Activated CD8-positive, alpha-beta T cell treated with anti-CD3 and anti-CD28 coated beads, Interleukin-2, amount 10 ng/mL, durations not matched to agents 7 days and 5 days (primary cell): ENCODE data around the gene INTS14. TPM values are rescaled to one million over a fixed set of nuclear protein-coding genes. Genes with fewer than 3 reads are reported as not detected.

ENCODE experiments used
- ATAC-seq: fragments of 150-1000 bp; cut with Tn5 transposase; one replicate; pipeline ENCODE4 v1.10.0; 2021; ENCODE audit warnings: moderate library complexity
- CTCF ChIA-PET: fragments of 350-600 bp; sonication (Branson Sonifier 250); formaldehyde crosslinking; loops from one replicate; lab custom pipeline; 2021; ENCODE audit warnings: antibody characterized with exemption; lab: Charles Lee
- POLR2A ChIA-PET: fragments of 350-600 bp; sonication (Branson Sonifier 250); formaldehyde crosslinking; loops from one replicate; lab custom pipeline; 2021; ENCODE audit warnings: antibody characterized with exemption; lab: Charles Lee
- DNase-seq: peaks from one replicate; pipeline ENCODE4 v3.0.0-alpha.2; 2020
- H3K27ac Mint-ChIP-seq: one replicate; pipeline ENCODE4 v1.8.0; 2021; ENCODE audit warnings: mild to moderate bottlenecking, mixed read lengths
- H3K27me3 Mint-ChIP-seq: one replicate; pipeline ENCODE4 v1.8.0; 2021; ENCODE audit warnings: low read depth, mixed read lengths
- H3K36me3 Mint-ChIP-seq: one replicate; pipeline ENCODE4 v1.8.0; 2021; ENCODE audit warnings: low read depth, mixed read lengths
- H3K4me1 Mint-ChIP-seq: one replicate; pipeline ENCODE4 v1.8.0; 2021; ENCODE audit warnings: low read depth, mixed read lengths
- H3K4me3 Mint-ChIP-seq: one replicate; pipeline ENCODE4 v1.8.0; 2021; ENCODE audit warnings: mild to moderate bottlenecking, mixed read lengths
- H3K9me3 Mint-ChIP-seq: one replicate; pipeline ENCODE4 v1.8.0; 2022; ENCODE audit warnings: mixed read lengths; ENCODE audit not compliant: insufficient read depth
- total RNA-seq, 2 experiments: library from RNA; stranded (reverse); gene quantifications; one replicate each; pipeline ENCODE4 v1.2.3, GENCODE V29; 2021

The INTS14 gene
- total RNA-seq, result 10 to 100 TPM; 41.2 to 43.5 TPM

GRCh38 chr15:65610871-65611718 lies at the start of gene INTS14:
INTS14 (minus strand) TSS chr15:65611131; CDS start chr15:65607380, 3,751 bp downstream.
- Mint-ChIP-seq H3K4me1 (peaks cover 36% of the 10 kb centered on the region), H3K36me3 (peaks cover 6% of the 10 kb centered on the region), H3K9me3 (no peaks in the 10 kb centered on the region), H3K27ac (peak within 1 kb of the TSS; percentile 94), H3K27me3 (no peaks in the 10 kb centered on the region), H3K4me3 (peak within 1 kb of the TSS; percentile 88)
- POLR2A ChIA-PET, result interaction anchor here (0.6 to 1.9 kb wide), 14 partner anchors 12 to 1460 kb away, joined by 3 to 8 read pairs (median 4); partner anchors contain the start of genes HACD3 and RAB11A
- CTCF ChIA-PET, result interaction anchor here (0.6 to 2.5 kb wide), 15 partner anchors 16 to 259 kb away, joined by 3 to 11 read pairs (median 4); partner anchors contain the start of gene RAB11A
- ATAC-seq (peak; percentile 99), DNase-seq (peak; percentile 94)

- H3K36me3 Mint-ChIP-seq, result peaks cover 30% of the 10 kb centered on the region
- no peaks in the 10 kb centered on the region for H3K4me1 Mint-ChIP-seq
- H3K9me3 Mint-ChIP-seq, result no peaks in the 10 kb centered on the region
- no peak for ATAC-seq
- ChIA-PET POLR2A (no interaction called here), CTCF (interaction anchor here (0.8 to 1.9 kb wide), 9 partner anchors 16 to 209 kb away, joined by 3 to 7 read pairs (median 4); partner anchors contain the start of gene RAB11A)
- no peak overlapping the region for H3K27ac Mint-ChIP-seq
- H3K27me3 Mint-ChIP-seq, result no peaks in the 10 kb centered on the region
- no peak overlapping the region for H3K4me3 Mint-ChIP-seq
- no peak for DNase-seq
These were observed 48.6 kb upstream of the INTS14 start for GRCh38 chr15:65659502-65660052.

DNA sequence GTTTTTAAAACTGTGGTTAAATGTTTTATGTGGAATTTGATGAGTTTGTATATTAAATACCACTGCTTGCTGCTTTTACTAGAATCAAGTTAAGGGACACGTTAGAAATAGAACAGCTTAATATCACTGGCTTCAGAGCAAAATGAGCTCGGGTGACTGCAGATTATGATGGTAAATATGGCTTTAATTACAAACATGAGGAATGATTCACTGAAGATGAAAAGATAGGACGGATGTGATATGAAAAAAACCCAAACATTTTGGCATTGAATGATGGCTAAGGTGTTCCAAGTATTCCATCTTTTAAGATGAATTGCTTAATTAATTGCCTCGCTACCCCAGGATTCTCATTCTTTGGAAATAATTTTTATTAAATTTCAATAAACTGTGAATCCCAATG lies 44.5 kb upstream of the INTS14 start:
- DNase-seq, result no peak
- Mint-ChIP-seq H3K36me3 (peaks cover 40% of the 10 kb centered on the region), H3K9me3 (no peaks in the 10 kb centered on the region), H3K27ac (no peak overlapping the region), H3K4me3 (no peak overlapping the region), H3K4me1 (peaks cover 1% of the 10 kb centered on the region), H3K27me3 (no peaks in the 10 kb centered on the region)
- POLR2A ChIA-PET, result no interaction called here
- ATAC-seq, result no peak
- CTCF ChIA-PET, result no interaction called here

DNA sequence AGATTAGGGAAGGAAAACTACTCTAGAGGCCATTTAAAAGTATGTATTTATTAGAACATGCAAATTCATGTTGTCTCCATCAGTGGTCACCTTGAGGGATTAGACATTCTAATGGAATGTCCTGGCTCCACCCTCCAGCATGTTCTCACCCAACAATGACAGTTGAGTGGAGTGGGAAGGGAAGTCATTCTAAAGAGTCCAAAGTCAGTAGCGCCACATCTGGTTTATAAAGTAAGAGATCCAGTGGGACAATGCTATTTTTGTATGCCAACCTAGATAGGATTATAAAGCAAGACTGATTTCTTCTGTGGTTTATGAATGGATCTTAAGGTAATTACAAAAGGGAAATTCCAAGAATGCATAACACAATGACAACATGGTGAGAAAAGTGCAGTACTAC lies 44.1 kb upstream of the INTS14 start:
- Mint-ChIP-seq H3K27ac (no peak overlapping the region), H3K4me1 (peaks cover 5% of the 10 kb centered on the region), H3K4me3 (no peak overlapping the region), H3K27me3 (no peaks in the 10 kb centered on the region), H3K9me3 (no peaks in the 10 kb centered on the region), H3K36me3 (peaks cover 37% of the 10 kb centered on the region)
- ChIA-PET POLR2A (no interaction called here), CTCF (no interaction called here)
- DNase-seq (no peak), ATAC-seq (no peak)

- DNase-seq, result no peak
- peaks cover 35% of the 10 kb centered on the region for H3K36me3 Mint-ChIP-seq
- peak overlapping the region; percentile 37 for H3K27ac Mint-ChIP-seq
- H3K9me3 Mint-ChIP-seq, result no peaks in the 10 kb centered on the region
- ATAC-seq, result no peak
- peaks cover 5% of the 10 kb centered on the region for H3K4me1 Mint-ChIP-seq
- H3K4me3 Mint-ChIP-seq, result no peak overlapping the region
- ChIA-PET CTCF (interaction anchor here (0.6 to 1.0 kb wide), 2 partner anchors 208 to 215 kb away, joined by 3 read pairs; no protein-coding TSS in a partner anchor), POLR2A (no interaction called here)
- H3K27me3 Mint-ChIP-seq, result no peaks in the 10 kb centered on the region
These were observed 43.0 kb upstream of the INTS14 start for GRCh38 chr15:65653801-65654521.

DNA sequence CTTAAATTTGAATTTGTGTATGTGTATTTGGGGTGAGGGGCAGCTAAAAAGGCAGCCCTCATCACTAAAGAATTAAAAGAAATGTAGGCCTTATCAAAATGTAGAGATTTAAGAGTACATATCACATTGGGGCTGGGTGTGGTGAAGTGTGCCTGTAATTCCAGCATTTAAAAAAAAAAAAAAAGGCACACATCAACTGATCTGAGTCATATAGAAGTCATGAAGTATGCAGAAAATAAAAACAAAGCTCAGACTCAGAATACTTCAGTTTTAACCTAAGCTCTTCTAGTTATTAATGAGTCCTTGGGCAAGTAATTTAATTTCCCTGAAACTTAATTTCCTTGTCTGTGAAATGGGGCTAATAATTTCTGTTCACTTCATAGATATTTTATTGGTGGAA lies 42.4 kb upstream of the INTS14 start:
- peaks cover 35% of the 10 kb centered on the region for H3K36me3 Mint-ChIP-seq
- ATAC-seq (no peak), DNase-seq (no peak)
- H3K27me3 Mint-ChIP-seq, result no peaks in the 10 kb centered on the region
- no peak overlapping the region for H3K4me3 Mint-ChIP-seq
- no peak overlapping the region for H3K27ac Mint-ChIP-seq
- ChIA-PET CTCF (interaction anchor here (0.6 to 2.9 kb wide), 4 partner anchors 14 to 329 kb away, joined by 3 to 12 read pairs (median 3); no protein-coding TSS in a partner anchor), POLR2A (no interaction called here)
- peaks cover 5% of the 10 kb centered on the region for H3K4me1 Mint-ChIP-seq
- no peaks in the 10 kb centered on the region for H3K9me3 Mint-ChIP-seq

GRCh38 chr15:65651831-65652749 lies 41.2 kb upstream of the INTS14 start:
- Mint-ChIP-seq H3K36me3 (peaks cover 38% of the 10 kb centered on the region), H3K4me1 (peaks cover 5% of the 10 kb centered on the region), H3K27ac (no peak overlapping the region), H3K27me3 (no peaks in the 10 kb centered on the region), H3K4me3 (no peak overlapping the region), H3K9me3 (no peaks in the 10 kb centered on the region)
- CTCF ChIA-PET, result interaction anchor here (1.4 to 2.9 kb wide), 2 partner anchors 13 to 330 kb away, joined by 3 to 12 read pairs; no protein-coding TSS in a partner anchor
- ATAC-seq, result no peak
- POLR2A ChIA-PET, result no interaction called here
- DNase-seq, result no peak

DNA sequence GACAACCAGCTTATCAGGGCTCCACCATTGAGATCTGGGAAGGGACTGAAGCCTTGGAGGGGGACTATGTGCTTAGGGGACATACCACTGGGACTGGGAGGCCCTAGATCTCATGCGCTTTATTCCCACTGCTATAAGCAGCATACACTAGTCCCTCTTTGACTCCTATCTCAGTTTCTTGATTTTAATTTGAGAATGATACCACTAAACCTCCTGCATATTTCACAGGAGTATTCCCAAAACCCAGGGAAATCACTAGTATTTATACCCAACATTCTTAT lies 40.1 kb upstream of the INTS14 start:
- POLR2A ChIA-PET, result interaction anchor here (0.6 kb wide), 1 partner anchor 20 kb away, joined by 3 read pairs; no protein-coding TSS in a partner anchor
- Mint-ChIP-seq H3K4me1 (peaks cover 5% of the 10 kb centered on the region), H3K9me3 (no peaks in the 10 kb centered on the region), H3K36me3 (peaks cover 35% of the 10 kb centered on the region), H3K4me3 (no peak overlapping the region), H3K27me3 (no peaks in the 10 kb centered on the region), H3K27ac (no peak overlapping the region)
- no peak for ATAC-seq
- CTCF ChIA-PET, result interaction anchor here (2.9 kb wide), 1 partner anchor 12 kb away, joined by 12 read pairs; no protein-coding TSS in a partner anchor
- no peak for DNase-seq

GRCh38 chr15:65650312-65651041 lies 39.5 kb upstream of the INTS14 start:
- DNase-seq, result no peak
- POLR2A ChIA-PET, result interaction anchor here (0.6 kb wide), 1 partner anchor 19 kb away, joined by 3 read pairs; no protein-coding TSS in a partner anchor
- H3K27me3 Mint-ChIP-seq, result no peaks in the 10 kb centered on the region
- H3K4me3 Mint-ChIP-seq, result no peak overlapping the region
- H3K27ac Mint-ChIP-seq, result no peak overlapping the region
- peaks cover 5% of the 10 kb centered on the region for H3K4me1 Mint-ChIP-seq
- peaks cover 34% of the 10 kb centered on the region for H3K36me3 Mint-ChIP-seq
- CTCF ChIA-PET, result interaction anchor here (1.4 to 2.9 kb wide), 3 partner anchors 12 to 183 kb away, joined by 4 to 12 read pairs (median 5); no protein-coding TSS in a partner anchor
- H3K9me3 Mint-ChIP-seq, result no peaks in the 10 kb centered on the region
- no peak for ATAC-seq

- no peaks in the 10 kb centered on the region for H3K9me3 Mint-ChIP-seq
- H3K4me1 Mint-ChIP-seq, result peaks cover 5% of the 10 kb centered on the region
- no peaks in the 10 kb centered on the region for H3K27me3 Mint-ChIP-seq
- H3K27ac Mint-ChIP-seq, result no peak overlapping the region
- no peak overlapping the region for H3K4me3 Mint-ChIP-seq
- DNase-seq (no peak), ATAC-seq (no peak)
- POLR2A ChIA-PET, result no interaction called here
- CTCF ChIA-PET, result interaction anchor here (1.1 to 1.3 kb wide), 2 partner anchors 8 to 10 kb away, joined by 4 to 5 read pairs; no protein-coding TSS in a partner anchor
- peaks cover 3% of the 10 kb centered on the region for H3K36me3 Mint-ChIP-seq
These were observed 35.6 kb upstream of the INTS14 start for GRCh38 chr15:65646486-65646885.
